ENCODE results near the gene GAS2. TPM values are rescaled to one million over a fixed set of nuclear protein-coding genes. Genes with fewer than 3 reads are reported as not detected.

The GAS2 gene
- total RNA-seq, 2 experiments from 2014 or later, result 0.85 to 1.1 TPM

DNA sequence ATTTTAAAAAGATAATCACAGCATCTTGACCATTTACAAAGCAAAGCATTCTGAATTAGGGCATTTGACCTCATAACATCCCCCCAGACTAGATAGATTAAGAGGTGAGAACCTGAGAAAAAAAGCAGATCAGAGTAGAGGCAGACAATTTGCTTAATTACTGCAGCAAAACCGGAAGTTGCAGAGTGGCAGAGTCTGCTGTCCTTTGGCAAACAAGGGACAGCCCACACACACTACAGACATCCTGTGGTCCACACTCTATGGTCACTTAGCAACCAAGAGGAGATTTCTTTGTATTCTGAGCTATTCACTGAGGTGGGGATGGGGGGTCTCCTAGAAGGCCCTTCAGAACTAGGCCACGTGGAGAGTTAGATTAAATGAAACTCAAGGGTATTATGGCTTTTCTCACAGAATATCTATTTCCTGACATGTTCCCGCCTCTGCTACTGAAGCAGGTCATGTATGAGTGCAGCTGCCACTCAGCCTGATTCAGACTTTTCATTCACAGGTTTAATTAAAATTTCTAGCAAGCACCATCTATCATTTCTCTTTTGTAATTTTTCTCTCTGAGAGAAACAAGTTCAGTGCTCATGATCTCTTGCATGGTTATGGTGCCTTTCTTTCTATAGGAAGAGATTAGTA is 114.7 kb downstream of the GAS2 start:
- CTCF ChIA-PET, result no interaction called here
- no peaks in the 10 kb centered on the region for H3K9me3 Mint-ChIP-seq

DNA sequence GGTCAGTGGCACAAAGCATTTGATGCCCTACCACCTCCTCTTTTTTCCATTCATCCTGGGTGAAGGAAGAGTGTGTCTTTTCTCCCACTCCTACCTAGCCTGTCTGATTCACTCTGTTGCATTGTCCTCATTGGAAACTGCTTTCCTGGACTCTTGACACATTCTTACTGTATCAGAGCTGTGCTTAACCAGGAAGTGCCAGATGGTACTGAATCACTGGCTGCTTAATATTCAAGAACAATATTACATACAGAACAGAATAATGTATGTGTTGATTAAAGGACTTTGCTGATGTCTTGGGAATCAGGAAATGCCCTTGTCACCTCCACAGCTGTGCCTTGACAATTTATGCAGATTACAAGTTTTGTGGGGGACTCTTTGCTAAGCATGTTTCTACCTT is 118.8 kb downstream of the GAS2 start:
- POLR2A ChIA-PET, result no interaction called here
- Mint-ChIP-seq H3K4me3 (no peak overlapping the region), H3K4me1 (ENCODE audit: low read depth) (peaks cover 3% of the 10 kb centered on the region), H3K27ac (no peak overlapping the region), H3K9me3 (no peaks in the 10 kb centered on the region), H3K27me3 (no peaks in the 10 kb centered on the region), H3K36me3 (no peaks in the 10 kb centered on the region)
- DNase-seq, result no peak
- CTCF ChIA-PET, result interaction anchor here (0.6 to 3.6 kb wide), 4 partner anchors 44 to 871 kb away, joined by 3 to 21 read pairs (median 4); partner anchors contain the start of gene SVIP
- intact Hi-C loops (cut with micrococcal nuclease), result loop anchor here (5.0 kb wide), 1 partner anchor 113 kb away; no protein-coding TSS in a partner anchor

More for the DNA sequence above, 114.7 kb downstream of the GAS2 start:
- no peaks in the 10 kb centered on the region for H3K36me3 Mint-ChIP-seq
- POLR2A ChIA-PET, result no interaction called here
- peaks cover 2% of the 10 kb centered on the region for H3K27me3 Mint-ChIP-seq
- intact Hi-C loops (cut with micrococcal nuclease), result no loop called here
- no peak overlapping the region for H3K27ac Mint-ChIP-seq
- DNase-seq, result no peak
- peaks cover 3% of the 10 kb centered on the region for H3K4me1 Mint-ChIP-seq (ENCODE audit: low read depth)
- H3K4me3 Mint-ChIP-seq, result no peak overlapping the region

- Mint-ChIP-seq H3K4me3 (no peak overlapping the region), H3K27me3 (no peaks in the 10 kb centered on the region), H3K36me3 (no peaks in the 10 kb centered on the region), H3K9me3 (no peaks in the 10 kb centered on the region), H3K4me1 (ENCODE audit: low read depth) (no peaks in the 10 kb centered on the region), H3K27ac (no peak overlapping the region)
- intact Hi-C loops (cut with micrococcal nuclease), result loop anchor here (5.0 kb wide), 1 partner anchor 114 kb away; no protein-coding TSS in a partner anchor
- POLR2A ChIA-PET, result no interaction called here
- CTCF ChIA-PET, result interaction anchor here (1.4 to 3.6 kb wide), 6 partner anchors 11 to 542 kb away, joined by 4 to 21 read pairs (median 18); partner anchors contain the start of gene SVIP
- no peak for DNase-seq
Measured at GRCh38 chr11:22786475-22786874, 120.1 kb downstream of the GAS2 start.

DNA sequence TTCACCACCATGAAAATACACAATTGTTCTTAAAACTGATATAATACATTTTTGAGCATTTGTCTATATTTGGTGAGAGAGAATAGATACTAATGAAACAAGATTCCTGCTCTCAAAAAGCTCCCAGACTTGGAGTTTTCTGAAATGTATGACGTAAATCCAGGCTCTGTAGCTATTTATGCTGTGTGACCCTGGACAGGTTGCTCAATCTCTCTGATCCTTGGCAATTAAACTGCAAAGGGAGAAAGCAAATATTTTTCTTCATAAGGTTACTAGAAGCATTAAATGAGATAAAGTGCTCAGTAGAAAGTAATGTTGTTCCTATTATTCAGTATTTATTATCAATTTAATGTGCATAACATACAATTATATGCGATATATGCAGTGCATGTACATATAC is 120.6 kb downstream of the GAS2 start:
- Mint-ChIP-seq H3K27ac (no peak overlapping the region), H3K9me3 (no peaks in the 10 kb centered on the region), H3K36me3 (no peaks in the 10 kb centered on the region), H3K4me1 (ENCODE audit: low read depth) (no peaks in the 10 kb centered on the region), H3K4me3 (no peak overlapping the region), H3K27me3 (no peaks in the 10 kb centered on the region)
- intact Hi-C loops (cut with micrococcal nuclease), result loop anchor here (1.0 to 5.0 kb wide), 3 partner anchors 115 to 542 kb away; no protein-coding TSS in a partner anchor
- ChIA-PET CTCF (interaction anchor here (1.2 to 3.6 kb wide), 14 partner anchors 9 to 543 kb away, joined by 3 to 21 read pairs (median 6); partner anchors contain the start of gene SVIP), POLR2A (no interaction called here)
- DNase-seq, result no peak

DNA sequence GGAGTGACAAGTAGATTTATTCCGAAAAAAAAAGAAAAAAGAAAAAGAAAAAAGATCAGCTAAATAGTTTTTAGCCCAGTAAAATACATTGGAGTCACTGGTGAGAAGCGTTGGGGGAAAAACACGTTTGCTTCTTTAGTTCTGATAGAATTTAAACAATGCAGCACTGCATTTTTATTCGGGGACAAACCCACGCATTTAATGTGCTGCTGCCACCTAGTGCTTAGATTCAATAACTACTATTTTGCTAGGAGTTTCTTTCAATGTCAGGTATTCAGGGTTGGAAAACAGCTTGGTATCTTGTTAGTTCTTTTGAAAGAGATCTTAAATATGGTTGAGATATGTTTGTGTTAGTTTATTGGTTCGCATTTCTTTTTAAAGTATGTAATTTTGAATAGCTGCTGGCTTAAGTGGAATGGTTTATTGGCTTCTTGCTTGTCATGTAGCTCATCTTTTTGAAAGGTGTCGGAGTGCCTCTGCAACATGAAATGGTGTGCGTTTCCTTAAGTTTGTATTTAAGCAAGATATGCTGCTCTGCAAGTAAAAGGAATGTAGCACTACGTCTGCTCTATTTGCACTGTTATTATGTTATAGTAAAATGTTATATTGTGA is 121.2 kb downstream of the GAS2 start:
- ChIA-PET POLR2A (no interaction called here), CTCF (interaction anchor here (0.6 to 3.6 kb wide), 29 partner anchors 10 to 544 kb away, joined by 3 to 21 read pairs (median 4); partner anchors contain the start of gene SVIP)
- no peaks in the 10 kb centered on the region for H3K9me3 Mint-ChIP-seq
- no peaks in the 10 kb centered on the region for H3K4me1 Mint-ChIP-seq (ENCODE audit: low read depth)
- H3K27ac Mint-ChIP-seq, result no peak overlapping the region
- H3K4me3 Mint-ChIP-seq, result no peak overlapping the region
- no peaks in the 10 kb centered on the region for H3K36me3 Mint-ChIP-seq
- H3K27me3 Mint-ChIP-seq, result no peaks in the 10 kb centered on the region
- intact Hi-C loops (cut with micrococcal nuclease), result loop anchor here (1.0 to 5.0 kb wide), 3 partner anchors 115 to 542 kb away; no protein-coding TSS in a partner anchor
- peak; percentile 22 for DNase-seq

DNA sequence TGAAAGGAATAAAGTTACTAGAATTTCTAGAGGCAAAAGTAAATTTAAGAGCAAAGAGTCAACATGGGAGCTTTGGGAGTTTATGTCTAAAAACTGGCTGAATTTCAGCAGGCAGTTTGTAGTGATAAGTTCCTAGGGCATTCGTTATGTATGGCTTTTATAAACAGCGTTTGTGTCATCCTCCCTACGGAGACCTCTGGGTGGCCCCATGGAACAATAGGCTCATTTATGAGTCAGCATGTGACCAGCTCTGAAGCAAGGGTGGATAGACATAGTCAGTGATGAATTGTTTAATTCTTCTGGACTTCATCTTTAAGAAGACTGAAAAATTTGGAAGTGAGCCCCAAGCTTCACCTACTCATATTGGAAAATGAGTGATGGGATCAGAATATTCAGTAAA is 126.1 kb downstream of the GAS2 start:
- ChIA-PET POLR2A (no interaction called here), CTCF (interaction anchor here (1.3 kb wide), 1 partner anchor 36 kb away, joined by 8 read pairs; the partner anchor contains the start of gene SVIP)
- H3K4me1 Mint-ChIP-seq (ENCODE audit: low read depth), result no peaks in the 10 kb centered on the region
- H3K27me3 Mint-ChIP-seq, result no peaks in the 10 kb centered on the region
- intact Hi-C loops (cut with micrococcal nuclease), result no loop called here
- no peaks in the 10 kb centered on the region for H3K9me3 Mint-ChIP-seq
- H3K36me3 Mint-ChIP-seq, result no peaks in the 10 kb centered on the region
- no peak overlapping the region for H3K4me3 Mint-ChIP-seq
- DNase-seq, result no peak
- no peak overlapping the region for H3K27ac Mint-ChIP-seq

- Mint-ChIP-seq H3K4me3 (no peak overlapping the region), H3K36me3 (no peaks in the 10 kb centered on the region), H3K27me3 (peaks cover 4% of the 10 kb centered on the region), H3K9me3 (no peaks in the 10 kb centered on the region), H3K4me1 (ENCODE audit: low read depth) (no peaks in the 10 kb centered on the region), H3K27ac (no peak overlapping the region)
- intact Hi-C loops (cut with micrococcal nuclease), result no loop called here
- no peak for DNase-seq
- ChIA-PET CTCF (interaction anchor here (3.7 kb wide), 1 partner anchor 8 kb away, joined by 19 read pairs; no protein-coding TSS in a partner anchor), POLR2A (no interaction called here)
Measured at GRCh38 chr11:22795914-22796313, 129.5 kb downstream of the GAS2 start.

DNA sequence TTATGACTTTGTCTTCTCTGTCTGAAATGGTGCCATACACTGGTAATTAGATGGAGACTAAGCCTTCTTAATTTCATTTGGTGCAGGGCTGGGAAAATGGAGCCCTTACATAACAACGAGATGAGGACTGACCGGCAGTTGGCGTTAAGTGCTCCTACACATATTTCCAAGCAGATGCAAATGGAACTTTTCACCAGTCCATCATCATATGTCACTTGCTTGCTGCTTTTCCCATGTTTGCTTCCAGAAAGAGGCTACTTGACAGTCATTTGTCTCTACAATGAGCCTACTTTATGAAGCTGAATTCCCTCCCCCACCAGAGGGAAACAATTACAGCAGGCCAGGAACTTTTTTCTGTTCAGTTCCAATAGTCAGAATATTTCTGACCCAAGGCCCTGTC is 130.6 kb downstream of the GAS2 start:
- peaks cover 5% of the 10 kb centered on the region for H3K27me3 Mint-ChIP-seq
- POLR2A ChIA-PET, result no interaction called here
- no peaks in the 10 kb centered on the region for H3K4me1 Mint-ChIP-seq (ENCODE audit: low read depth)
- no peaks in the 10 kb centered on the region for H3K9me3 Mint-ChIP-seq
- no peak for DNase-seq
- H3K36me3 Mint-ChIP-seq, result no peaks in the 10 kb centered on the region
- no peak overlapping the region for H3K4me3 Mint-ChIP-seq
- CTCF ChIA-PET, result interaction anchor here (3.7 kb wide), 1 partner anchor 9 kb away, joined by 19 read pairs; no protein-coding TSS in a partner anchor
- intact Hi-C loops (cut with micrococcal nuclease), result no loop called here
- H3K27ac Mint-ChIP-seq, result no peak overlapping the region

DNA sequence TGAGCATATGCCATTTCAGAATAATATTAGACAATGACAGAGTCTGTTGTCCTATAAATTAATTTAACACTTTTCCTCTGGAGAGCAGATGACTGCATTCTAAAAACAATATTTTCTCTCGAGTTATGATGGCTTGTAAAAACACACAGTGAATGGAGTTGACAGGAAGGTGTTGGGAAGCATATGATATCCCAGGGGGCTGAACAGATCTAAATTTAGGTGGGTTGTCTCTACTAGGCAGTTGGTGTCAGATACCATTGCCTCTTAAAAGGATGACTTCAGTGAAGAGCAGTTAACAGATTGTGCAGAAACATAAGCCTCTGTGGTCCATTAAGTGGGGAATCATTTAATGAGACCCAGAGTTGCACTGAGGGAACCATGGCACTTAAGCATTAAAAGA is 132.5 kb downstream of the GAS2 start:
- Mint-ChIP-seq H3K4me3 (no peak overlapping the region), H3K4me1 (ENCODE audit: low read depth) (no peaks in the 10 kb centered on the region), H3K36me3 (no peaks in the 10 kb centered on the region), H3K27me3 (peaks cover 7% of the 10 kb centered on the region), H3K9me3 (no peaks in the 10 kb centered on the region), H3K27ac (no peak overlapping the region)
- intact Hi-C loops (cut with micrococcal nuclease), result no loop called here
- CTCF ChIA-PET, result interaction anchor here (3.7 kb wide), 1 partner anchor 11 kb away, joined by 19 read pairs; no protein-coding TSS in a partner anchor
- POLR2A ChIA-PET, result no interaction called here
- no peak for DNase-seq

- Mint-ChIP-seq H3K9me3 (no peaks in the 10 kb centered on the region), H3K27ac (no peak overlapping the region), H3K4me3 (no peak overlapping the region), H3K4me1 (ENCODE audit: low read depth) (no peaks in the 10 kb centered on the region), H3K36me3 (no peaks in the 10 kb centered on the region), H3K27me3 (peaks cover 7% of the 10 kb centered on the region)
- POLR2A ChIA-PET, result no interaction called here
- CTCF ChIA-PET, result interaction anchor here (2.0 kb wide), 1 partner anchor 12 kb away, joined by 8 read pairs; no protein-coding TSS in a partner anchor
- DNase-seq, result no peak
- intact Hi-C loops (cut with micrococcal nuclease), result no loop called here
Measured at GRCh38 chr11:22800482-22800881, 134.1 kb downstream of the GAS2 start.

- Mint-ChIP-seq H3K4me1 (ENCODE audit: low read depth) (no peaks in the 10 kb centered on the region), H3K27me3 (peaks cover 7% of the 10 kb centered on the region)
Measured at GRCh38 chr11:22802861-22803260, 136.4 kb downstream of the GAS2 start.

DNA sequence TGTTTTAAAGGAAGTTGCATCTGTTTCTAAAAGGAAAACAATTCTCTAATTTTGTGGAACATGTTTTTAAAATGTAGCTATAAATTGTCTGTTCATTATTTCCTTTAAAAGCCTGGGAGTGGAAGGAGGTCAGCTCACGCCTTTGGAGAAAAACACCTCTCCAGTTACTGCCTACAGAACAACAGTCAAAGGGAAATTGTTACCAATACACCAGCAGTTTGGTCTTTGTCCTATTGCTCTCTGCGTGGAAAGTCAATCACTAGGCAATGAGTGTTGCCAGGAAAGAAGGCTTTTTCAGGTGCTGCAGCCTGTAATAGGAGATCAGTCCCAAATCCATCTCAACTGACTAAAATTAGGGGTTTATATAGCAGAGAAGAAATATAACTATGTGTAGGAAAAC is 141.0 kb downstream of the GAS2 start:
- no peaks in the 10 kb centered on the region for H3K4me1 Mint-ChIP-seq (ENCODE audit: low read depth)
- no peak overlapping the region for H3K27ac Mint-ChIP-seq
- H3K4me3 Mint-ChIP-seq, result no peak overlapping the region
- H3K36me3 Mint-ChIP-seq, result no peaks in the 10 kb centered on the region
- intact Hi-C loops (cut with micrococcal nuclease), result no loop called here
- peaks cover under 1% of the 10 kb centered on the region for H3K27me3 Mint-ChIP-seq
- POLR2A ChIA-PET, result no interaction called here
- peaks cover 6% of the 10 kb centered on the region for H3K9me3 Mint-ChIP-seq
- CTCF ChIA-PET, result no interaction called here
- DNase-seq, result no peak

More at GRCh38 chr11:22802861-22803260, 136.4 kb downstream of the GAS2 start:
- H3K27ac Mint-ChIP-seq, result no peak overlapping the region
- DNase-seq, result no peak
- H3K36me3 Mint-ChIP-seq, result no peaks in the 10 kb centered on the region
- intact Hi-C loops (cut with micrococcal nuclease), result no loop called here
- no peak overlapping the region for H3K4me3 Mint-ChIP-seq
- no peaks in the 10 kb centered on the region for H3K9me3 Mint-ChIP-seq
- POLR2A ChIA-PET, result no interaction called here
- CTCF ChIA-PET, result no interaction called here
